LHCN-M2 (cell line): ENCODE measurements around the gene SLC12A7. TPM values are rescaled to one million over a fixed set of nuclear protein-coding genes. Genes with fewer than 3 reads are reported as not detected.
A peak's percentile ranks its signal among the peaks of the same experiment; 100 is the strongest.

Source experiments
- DNase-seq: peaks from one replicate; pipeline ENCODE4 v3.0.0-alpha.2; 2012; ENCODE audit warnings: low read depth
- total RNA-seq: library from RNA; depleted of rRNA; stranded (reverse); fragments of >200 nt; gene quantifications from 2 replicates; pipeline ENCODE4 v1.2.3, GENCODE V29; 2014

Gene SLC12A7
- total RNA-seq, 1 experiment from 2014 or later = 5.5 TPM

DNA sequence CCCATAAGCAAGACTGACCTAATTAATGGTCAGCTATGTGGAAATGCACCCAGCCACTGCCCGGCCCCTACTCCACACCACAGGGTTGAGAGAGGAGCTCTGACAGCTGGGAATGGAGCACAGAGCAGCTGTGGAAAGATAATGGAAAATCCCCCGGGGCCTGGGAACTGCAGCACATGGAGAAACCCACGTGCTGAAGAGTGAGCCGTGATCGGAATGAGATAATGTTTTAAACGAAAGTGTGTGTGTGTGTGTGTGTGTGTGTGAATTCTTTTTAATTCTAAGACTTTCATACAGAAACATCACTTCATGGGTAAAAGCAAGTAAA is 13.1 kb upstream of the SLC12A7 start:
- DNase-seq = peak; percentile 94

DNA sequence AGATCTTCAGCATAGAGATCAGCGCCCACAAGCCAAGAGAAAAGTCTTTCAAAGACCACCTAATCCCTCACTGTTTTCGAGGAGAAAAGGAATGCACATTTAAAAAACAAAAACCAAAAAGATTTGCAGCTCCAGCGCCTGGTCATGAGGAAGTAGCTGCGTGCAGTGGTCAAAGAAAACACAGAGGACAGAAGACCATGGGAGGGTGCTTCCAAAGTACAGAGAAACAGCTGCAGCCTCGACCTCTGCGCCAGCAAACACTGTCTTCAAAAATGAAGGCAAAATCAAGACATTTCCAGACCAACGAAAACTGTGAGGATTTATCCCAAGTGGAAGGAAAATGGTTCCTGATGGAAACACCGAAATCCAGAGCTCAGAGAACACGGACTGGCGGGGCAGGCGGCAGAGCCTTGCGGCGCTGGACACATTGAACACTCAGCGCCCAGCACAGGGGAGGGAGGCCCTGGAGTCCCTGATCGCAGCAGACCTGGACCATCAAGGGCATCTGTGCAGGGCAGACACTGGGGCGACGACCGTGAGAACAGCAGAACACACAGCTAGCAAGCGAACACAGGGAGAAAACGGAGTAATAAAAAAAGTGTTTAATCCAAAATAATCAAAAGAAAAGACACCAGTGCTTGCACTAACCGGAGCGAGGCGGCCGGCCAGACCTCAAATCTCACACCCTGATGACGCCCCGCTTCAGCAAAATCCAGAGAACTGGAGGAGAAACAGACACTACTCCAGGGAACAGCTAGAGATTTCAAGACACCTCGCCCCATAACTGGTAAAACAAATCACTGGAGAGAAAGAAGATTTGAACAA is 12.6 kb upstream of the SLC12A7 start:
- DNase-seq = peak; percentile 49

DNA sequence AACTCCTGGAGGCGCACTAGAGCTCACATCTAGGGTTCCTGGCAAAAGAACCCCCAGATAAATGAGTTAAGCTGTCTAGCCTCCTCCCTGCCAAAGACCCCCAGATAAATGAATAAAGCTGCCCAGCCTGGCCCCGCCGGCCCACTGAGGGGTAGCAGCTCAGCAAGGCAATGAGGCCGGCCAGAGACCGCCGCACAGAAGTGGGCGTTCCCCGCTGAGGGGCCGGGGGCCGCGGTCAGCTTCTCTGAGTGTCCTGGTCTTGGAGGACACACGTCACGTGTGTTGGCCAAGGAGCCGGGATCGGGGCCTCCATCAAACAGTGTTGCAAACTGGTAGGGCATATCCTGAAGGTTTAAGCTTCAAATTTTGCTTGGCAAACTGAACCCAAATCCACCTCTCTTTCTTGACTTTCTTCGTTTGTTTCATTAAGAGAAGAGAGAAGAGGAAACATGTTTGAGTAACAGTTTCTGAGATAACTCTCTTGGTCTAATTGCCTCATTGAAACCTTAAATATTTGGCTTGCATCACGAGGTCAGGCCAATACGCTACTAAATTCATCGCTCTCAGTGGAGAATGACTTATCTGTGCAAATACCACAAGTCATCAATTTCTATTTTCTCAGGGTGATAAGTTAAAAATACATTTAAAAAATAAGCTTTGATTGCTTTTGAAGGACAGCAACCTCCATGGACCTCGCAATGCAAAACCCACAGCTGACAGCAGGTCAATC is 11.7 kb upstream of the SLC12A7 start:
- no peak for DNase-seq

DNA sequence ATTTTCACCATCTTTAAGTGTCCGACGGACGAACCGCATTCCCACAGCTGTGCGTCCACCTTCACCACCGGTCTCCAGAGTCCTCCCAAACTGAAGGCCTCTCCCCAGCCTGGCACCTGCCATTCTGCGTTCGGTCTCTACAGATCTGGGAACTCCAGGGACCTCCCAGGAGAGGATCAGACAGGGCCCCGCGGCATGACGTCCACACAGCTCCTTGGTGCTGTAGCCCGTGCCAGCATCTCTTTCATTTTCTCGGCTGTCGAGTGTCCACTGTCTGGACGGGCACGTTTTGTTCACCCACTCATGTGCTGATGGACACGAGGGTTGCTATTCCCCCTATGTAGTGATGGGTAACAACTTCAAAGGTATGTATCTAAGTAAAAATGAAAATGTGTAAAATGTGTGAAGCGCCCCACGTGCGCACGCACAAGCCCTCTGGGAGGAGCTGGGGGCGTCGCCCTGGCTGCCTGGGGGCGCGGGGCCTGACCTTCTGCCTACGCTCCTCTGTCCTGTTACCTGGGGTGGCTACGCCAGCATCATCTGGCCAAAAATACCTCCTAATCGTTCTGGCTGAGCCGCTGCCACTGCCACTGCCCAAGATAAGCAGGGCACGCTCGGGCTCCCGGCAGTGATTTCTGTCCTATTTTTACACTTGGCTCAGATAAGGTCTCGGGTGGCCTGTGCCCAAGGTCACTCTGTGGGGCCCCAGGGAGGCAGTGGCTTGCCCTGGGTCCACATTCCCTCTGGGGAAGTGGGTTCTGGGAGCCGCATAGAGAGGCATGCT is 10.8 kb upstream of the SLC12A7 start:
- DNase-seq = no peak

DNA sequence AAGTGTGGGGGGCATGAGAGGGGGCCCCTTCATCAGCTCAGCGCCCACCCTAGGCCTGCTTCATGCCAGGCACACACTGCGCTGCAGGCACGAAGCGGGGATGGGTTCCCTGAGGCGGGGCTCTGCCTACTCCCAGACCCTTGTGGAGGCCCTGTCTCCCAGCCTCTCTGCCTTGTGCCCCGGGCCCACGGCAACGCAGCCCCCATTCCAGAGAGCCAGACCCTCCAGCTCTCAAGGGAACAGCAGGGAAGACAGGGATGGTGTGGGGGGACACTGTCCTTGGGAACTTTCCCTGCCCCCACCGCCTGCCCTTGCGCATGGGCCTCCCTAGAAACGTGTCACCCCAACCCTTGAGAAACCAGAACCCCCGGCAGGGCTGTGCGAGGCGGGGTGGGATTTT is 10.0 kb upstream of the SLC12A7 start:
- no peak for DNase-seq

DNA sequence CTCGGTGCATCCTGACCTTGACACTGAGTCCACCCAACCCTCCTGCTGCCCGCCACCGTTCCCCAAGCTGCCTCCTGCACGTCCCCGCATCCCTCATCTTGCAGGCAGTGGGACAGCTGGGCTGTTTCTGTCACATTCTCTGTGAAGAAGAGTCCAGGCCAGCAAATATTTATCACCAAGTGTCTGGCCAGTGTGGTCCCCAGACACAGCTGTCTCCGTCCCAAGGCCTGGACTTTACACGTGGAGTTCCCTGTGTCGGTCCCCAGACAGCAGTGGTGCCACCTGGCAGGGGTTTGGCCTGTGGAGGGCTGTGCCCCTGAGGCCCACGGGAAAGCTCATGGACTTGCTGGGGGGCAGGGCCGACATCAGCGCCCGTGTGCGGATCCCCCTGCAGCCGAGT is 9.2 kb upstream of the SLC12A7 start:
- DNase-seq = no peak

DNA sequence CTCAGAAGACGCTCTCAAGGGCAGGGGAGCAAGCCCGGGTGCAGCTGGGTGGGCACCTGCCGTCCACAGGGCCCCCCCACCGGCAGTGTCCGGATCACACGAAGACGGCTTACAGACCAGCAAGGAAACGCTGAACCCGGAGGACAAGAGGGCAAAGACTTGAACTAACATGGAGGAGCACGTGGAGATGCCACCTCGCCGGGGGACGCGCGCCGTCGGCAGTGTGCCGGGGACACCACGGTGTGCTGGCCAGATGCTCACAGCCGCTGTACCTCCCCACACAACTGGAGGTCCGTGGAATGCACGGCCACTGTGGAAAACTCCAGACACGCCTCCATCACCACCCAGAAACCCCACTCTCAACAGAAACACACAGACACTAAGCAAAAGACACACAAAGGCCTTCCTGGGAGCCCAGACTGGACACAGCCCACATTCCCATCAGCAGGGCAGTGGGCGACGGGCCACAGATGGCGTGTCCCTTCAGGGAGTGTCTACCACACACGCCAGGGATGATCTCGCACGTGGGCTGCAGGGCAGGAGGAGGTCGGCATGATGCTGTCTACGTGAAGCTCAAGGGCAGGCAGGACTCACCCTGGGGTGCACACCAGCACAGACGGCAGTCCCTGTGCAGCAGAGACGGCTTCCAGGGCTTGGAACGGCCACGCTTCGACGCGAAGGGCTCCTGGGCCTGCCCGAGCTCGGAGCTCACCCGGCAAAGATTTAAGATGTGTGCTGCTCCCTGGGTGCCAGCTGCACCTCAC is 8.6 kb upstream of the SLC12A7 start:
- no peak for DNase-seq

DNA sequence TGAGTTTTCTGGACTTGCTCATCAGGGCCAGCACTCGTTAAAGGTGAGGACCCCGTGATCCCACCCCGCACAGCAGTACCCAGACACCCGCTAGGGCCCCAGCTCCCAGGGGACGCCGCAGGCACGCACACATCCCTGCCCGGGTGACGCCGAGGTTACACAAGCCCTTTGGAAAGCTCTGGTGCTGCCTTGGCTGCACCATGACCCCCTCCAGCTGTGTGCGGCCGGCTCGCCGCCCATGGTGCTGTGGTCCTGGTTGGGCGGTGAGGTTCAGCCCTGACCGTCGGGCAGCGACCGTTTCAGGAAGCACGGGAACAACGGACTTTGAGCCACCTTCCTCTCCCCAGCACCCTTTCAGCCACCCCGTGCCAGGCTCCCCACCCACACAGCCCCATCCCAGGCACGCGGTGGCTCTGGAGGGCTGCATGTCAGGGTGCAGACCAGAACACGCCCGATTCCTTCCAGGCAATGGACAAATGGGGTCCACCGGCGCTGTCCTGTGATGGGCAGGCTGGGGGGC is 7.5 kb upstream of the SLC12A7 start:
- DNase-seq = no peak

DNA sequence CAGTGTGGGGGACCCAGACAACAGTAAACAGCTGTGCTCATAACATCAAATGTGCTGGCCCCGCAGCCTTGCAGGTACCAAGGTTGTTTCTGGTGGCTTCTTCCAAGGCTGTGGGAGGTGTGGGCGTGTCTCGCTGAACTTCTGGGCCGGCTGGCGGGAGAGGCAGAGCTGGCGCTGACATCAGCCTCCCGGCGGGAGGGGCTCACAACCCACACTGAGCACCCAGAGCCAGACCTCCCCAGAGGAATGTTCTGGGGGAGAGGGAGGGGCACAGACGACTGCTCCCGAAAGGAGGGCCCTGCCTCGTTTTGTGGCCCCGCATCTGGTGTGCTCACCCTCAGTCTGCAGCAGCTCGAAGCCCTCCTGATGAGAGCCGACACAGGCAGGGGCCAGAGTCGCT is 6.9 kb upstream of the SLC12A7 start:
- DNase-seq = no peak

DNA sequence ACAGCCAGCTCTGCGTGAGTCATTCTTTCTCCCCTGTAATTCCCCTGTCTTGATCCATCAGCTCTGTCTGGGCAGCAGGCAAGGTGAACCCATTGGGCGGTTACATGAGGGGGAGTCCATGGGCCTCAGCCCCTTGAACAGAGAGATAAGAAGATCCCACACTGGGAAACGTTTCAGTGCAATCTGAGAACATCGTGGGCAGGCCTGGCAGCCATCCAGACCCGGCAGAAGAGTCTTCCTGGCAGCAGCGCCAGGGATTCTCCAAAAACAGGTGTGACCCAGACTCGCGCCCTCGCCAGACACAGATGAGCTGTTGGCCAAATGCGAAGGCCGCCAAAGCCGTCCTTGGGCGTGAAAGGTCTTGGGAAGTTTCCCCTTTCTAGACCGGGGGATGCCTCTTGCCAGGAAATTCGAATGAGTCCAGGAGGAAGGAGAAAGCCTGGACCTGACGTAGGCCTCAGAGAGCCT is 6.4 kb upstream of the SLC12A7 start:
- peak; percentile 69 for DNase-seq

DNA sequence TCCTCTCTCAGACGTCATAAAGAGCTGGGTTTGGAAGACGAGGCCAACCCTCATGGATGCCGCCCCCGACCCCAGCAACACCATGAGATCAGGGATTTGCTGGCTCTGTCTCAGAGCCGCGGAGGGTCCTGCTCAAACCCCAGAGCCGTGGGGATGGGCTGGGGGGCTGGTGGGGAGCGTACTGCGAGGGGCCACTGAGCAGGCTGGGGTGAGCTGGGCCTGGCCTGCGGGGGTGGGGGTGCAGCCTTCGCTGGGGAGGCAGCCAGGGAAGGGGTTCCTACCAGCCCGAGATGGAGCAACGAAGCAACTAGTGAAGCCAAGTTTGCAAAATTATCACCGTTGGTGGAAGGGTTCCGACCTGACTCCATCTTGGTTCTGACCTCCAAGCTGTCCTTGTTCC is 5.1 kb upstream of the SLC12A7 start:
- no peak for DNase-seq

DNA sequence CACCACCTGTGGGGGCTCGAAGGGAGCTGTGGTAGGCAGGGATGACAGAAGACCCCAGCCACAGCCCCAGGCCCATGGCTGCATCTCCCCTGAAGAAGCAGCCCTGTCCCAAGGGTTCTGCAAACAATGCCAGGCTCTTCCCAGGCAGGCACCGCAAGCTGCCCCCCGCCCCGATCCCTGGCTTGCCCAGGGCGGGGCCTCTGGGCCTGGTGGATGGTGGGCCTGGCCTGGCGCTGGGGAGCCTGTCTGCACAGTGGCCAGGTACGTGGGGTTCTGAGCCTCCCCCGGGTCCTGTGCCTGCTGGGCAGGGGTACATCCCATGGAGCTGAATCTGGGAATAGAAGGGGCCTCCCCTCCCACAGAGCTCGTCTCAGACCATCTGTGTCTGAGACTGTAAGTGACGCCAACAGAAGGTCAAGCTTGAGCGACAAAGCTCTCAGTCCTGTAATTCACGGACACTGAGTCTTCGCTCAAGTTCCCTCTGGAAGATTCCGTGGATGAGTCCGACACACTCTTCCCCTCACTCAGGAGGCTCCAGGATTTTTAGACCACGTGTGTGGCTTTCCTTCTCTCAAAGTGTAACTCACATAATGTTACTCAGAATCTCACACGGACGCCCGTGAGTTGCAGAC is 4.4 kb upstream of the SLC12A7 start:
- DNase-seq = no peak

DNA sequence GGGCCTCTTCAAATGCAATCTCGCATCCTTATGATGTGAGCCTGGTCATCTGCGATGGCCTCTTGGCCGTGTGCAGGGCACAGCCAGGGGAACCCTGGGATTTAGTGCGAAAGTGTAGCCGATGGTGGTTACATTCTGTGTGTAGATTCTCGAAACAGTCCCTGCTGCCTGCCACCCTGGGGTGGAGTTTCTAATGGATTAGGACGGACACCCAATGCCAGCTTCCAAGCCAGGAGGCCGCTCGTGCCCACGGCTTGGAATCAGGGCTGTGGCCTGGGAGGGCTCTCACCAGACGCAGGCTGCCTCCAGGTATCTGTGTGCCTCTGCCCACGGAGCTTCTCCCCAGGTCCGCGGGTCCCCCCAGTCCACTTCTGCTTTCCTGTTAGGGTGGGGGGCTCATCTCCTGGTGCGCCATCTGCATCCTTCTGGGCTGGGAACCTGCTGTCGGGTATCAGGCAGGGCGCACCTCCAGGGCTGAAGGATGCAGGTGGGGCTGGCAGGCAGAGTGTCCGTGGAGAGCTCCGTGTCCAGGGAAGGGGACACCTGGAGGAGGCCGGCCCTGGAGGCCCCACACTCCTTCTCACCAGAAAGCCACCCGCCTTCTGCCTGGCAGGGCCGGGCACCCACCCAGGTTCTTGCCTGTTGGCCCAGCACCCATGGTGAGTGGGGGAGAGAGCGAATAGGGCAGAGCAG is 3.4 kb upstream of the SLC12A7 start:
- no peak for DNase-seq

DNA sequence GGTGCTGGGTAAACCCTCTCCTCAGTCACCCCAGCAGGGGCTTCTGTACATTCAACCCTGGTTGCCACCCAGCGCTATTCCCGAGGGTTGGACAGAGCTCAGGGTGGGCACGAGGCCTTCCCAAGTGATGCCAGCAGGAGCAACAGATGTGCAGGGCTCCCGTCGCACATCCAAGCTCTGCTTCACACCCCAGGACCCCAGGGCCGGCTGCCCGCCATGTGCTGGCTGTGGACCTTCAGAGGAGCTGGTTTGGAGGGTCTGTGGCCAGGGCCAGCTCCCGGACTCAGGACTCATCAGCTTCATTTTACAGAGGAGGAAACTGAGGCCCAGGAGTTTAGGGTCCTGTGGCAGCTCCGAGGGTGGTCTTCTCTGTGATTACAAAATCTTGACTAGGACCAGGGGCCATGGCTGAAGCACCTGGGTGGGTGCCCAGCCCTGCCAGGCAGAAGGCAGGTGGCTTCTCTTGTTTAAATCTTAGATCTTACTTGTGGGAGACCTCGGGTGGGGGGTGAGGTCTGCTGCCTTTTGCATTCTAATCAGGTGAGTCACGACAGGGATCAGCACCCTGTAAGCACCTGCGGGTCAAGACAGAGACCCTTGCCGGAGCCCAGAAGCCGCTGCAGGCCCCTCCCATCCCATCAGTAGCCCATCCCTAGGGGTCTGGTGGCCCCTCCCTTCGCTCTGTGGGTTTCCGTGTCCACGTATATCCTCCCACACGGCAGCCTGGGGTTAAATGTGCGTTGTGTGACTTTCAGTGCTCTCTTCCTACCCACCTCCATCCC is 2.1 kb upstream of the SLC12A7 start:
- DNase-seq = no peak

DNA sequence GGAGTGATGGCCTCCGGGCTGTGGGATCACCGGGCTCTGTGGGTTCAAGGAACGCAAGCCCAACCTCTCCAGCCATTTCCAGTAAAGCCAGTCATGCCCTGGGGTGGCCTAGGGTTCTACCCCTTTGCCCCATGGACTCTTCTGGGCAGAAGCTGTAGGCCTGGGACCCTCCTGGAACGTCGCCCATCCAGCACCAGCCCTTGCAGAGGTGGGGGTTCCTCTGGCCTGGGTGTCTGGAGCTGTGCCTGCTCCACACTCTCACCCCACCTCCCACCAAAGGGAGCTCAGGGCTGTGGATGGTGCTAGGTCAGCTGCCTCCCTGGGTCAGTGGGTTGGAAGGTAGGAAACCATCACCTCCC is 1.4 kb upstream of the SLC12A7 start:
- DNase-seq = no peak

DNA sequence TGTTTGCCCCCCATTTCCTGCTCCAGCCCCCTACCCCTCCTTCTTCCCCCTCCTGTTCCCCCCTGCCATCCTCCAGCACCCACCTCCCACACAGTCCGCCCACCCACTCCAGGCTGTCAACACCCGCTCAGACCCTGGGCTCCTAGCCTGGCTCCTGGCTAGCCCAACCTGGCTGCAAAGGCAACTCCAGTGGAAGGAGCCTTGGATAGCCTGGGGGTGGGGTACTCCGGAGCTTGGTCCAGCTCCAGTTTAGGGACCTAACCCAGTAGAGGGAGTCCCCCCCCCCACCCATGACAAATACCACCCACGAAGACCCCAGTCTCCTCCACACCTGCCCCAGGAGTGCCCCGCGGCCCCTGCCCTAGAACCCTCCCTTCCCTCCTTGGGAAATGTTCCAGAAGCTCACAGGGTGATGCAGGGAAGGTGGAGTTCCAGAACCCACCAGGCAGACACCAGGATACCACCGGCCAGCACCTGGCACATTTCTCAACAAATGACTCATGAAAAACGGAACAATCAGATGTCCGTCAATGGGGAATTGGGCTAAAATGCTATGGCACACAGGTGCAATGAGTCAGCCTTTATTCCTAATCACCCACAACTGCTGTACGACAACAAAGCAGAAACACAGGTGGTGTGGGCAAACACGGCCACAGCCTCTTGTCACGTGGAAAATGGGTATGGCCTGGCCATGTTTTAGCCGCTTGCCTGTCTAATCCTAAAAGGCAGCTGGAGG is 901 bp upstream of the SLC12A7 start:
- peak; percentile 90 for DNase-seq

DNA sequence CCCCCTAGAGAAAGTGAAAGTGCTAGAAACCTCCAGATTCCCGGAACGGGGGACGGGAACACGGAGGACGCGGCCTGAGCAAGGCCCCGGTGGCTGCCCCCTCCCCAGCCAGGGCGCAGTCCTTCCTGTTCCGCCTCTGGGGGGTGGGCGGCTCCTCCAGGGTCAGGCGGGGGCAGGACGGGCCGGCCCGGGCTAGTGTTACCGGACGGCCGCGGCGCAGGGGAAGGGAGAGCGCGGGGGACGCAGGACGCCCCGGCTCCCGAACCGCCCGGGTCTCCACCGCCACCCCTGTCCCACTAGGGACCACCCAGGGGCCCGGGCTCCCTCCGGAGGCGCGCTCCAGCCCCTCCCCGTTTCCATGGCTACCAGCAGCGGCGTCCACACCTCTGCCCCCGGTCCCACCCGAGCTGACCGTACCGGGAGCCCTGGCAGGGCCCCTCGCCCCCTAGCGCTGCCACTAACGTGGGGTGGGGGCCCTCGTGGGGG is 579 bp downstream of the SLC12A7 start:
- DNase-seq = no peak
